ENCODE measurements around the gene MAL. TPM values are rescaled to one million over a fixed set of nuclear protein-coding genes. Genes with fewer than 3 reads are reported as not detected.

The MAL gene
- total and polyA plus RNA-seq, 2 experiments from 2014 or later = 1.4 TPM; not detected in 1

GRCh38 chr2:95047629-95048510 lies 22.4 kb downstream of the MAL start:
- Histone ChIP-seq H2AFZ (no peak overlapping the region), H3K79me2 (no peaks in the 10 kb centered on the region), H3K9me2 (replicated peaks; ENCODE audit: insufficient read depth) (no peaks in the 10 kb centered on the region), H4K20me1 (ENCODE audit: insufficient read depth, poor library complexity, severe bottlenecking) (no peaks in the 10 kb centered on the region), H3K27ac (no peak overlapping the region), H3K36me3 (replicated peaks; ENCODE audit: insufficient read depth, low read depth) (no peaks in the 10 kb centered on the region), H3K4me3 (no peak overlapping the region), H3K27me3 (no peaks in the 10 kb centered on the region), H3K9me3 (ENCODE audit: low read depth) (no peaks in the 10 kb centered on the region), H3K4me2 (no peak overlapping the region), H3K4me1 (ENCODE audit: insufficient read depth) (no peaks in the 10 kb centered on the region)
- no peak for TF ChIP-seq CTCF (IDR thresholded peaks at IDR 0.05; ENCODE audit: poor library complexity)
- no peak for TF ChIP-seq EZH2phosphoT487 (IDR thresholded peaks at IDR 0.05; ENCODE audit: low read depth, severe bottlenecking, unreplicated experiment)
- TF ChIP-seq EZH2 (IDR thresholded peaks at IDR 0.05; ENCODE audit: borderline replicate concordance) = no peak
- WGBS (ENCODE audit: low lambda C conversion rate, missing lambda C conversion rate) = 77% methylated on average over 15 of the region's 17 CpGs
- DNase-seq (ENCODE audit: low spot score) = no peak

- H3K4me1 ChIP-seq (ENCODE audit: insufficient read depth) = no peaks in the 10 kb centered on the region
- H3K4me3 ChIP-seq = no peak overlapping the region
- TF ChIP-seq EZH2 (IDR thresholded peaks at IDR 0.05; ENCODE audit: borderline replicate concordance) (no peak), CTCF (IDR thresholded peaks at IDR 0.05; ENCODE audit: poor library complexity) (no peak), EZH2phosphoT487 (IDR thresholded peaks at IDR 0.05; ENCODE audit: low read depth, severe bottlenecking, unreplicated experiment) (no peak)
- no peak overlapping the region for H2AFZ ChIP-seq
- DNase-seq (ENCODE audit: low spot score) = no peak
- H3K36me3 ChIP-seq (replicated peaks; ENCODE audit: insufficient read depth, low read depth) = no peaks in the 10 kb centered on the region
- 76% methylated on average over 11 of the region's 15 CpGs for WGBS (ENCODE audit: low lambda C conversion rate, missing lambda C conversion rate)
- H3K4me2 ChIP-seq = no peak overlapping the region
- H3K9me3 ChIP-seq (ENCODE audit: low read depth) = no peaks in the 10 kb centered on the region
- no peaks in the 10 kb centered on the region for H3K79me2 ChIP-seq
- no peaks in the 10 kb centered on the region for H3K27me3 ChIP-seq
- no peak overlapping the region for H3K27ac ChIP-seq
- no peaks in the 10 kb centered on the region for H3K9me2 ChIP-seq (replicated peaks; ENCODE audit: insufficient read depth)
- H4K20me1 ChIP-seq (ENCODE audit: insufficient read depth, poor library complexity, severe bottlenecking) = no peaks in the 10 kb centered on the region
Observed at GRCh38 chr2:95048825-95049682, 23.5 kb downstream of the MAL start.

GRCh38 chr2:95049683-95049955 lies 24.1 kb downstream of the MAL start:
- no peak overlapping the region for H2AFZ ChIP-seq
- no peaks in the 10 kb centered on the region for H3K9me3 ChIP-seq (ENCODE audit: low read depth)
- H3K27ac ChIP-seq = no peak overlapping the region
- no peaks in the 10 kb centered on the region for H3K36me3 ChIP-seq (replicated peaks; ENCODE audit: insufficient read depth, low read depth)
- no peak overlapping the region for H3K4me2 ChIP-seq
- no peaks in the 10 kb centered on the region for H3K27me3 ChIP-seq
- no peaks in the 10 kb centered on the region for H3K79me2 ChIP-seq
- 91% methylated on average over 10 of the region's 10 CpGs for WGBS (ENCODE audit: low lambda C conversion rate, missing lambda C conversion rate)
- H4K20me1 ChIP-seq (ENCODE audit: insufficient read depth, poor library complexity, severe bottlenecking) = no peaks in the 10 kb centered on the region
- H3K4me3 ChIP-seq = no peak overlapping the region
- H3K9me2 ChIP-seq (replicated peaks; ENCODE audit: insufficient read depth) = no peaks in the 10 kb centered on the region
- H3K4me1 ChIP-seq (ENCODE audit: insufficient read depth) = no peaks in the 10 kb centered on the region
- no peak for DNase-seq (ENCODE audit: low spot score)
- no peak for TF ChIP-seq EZH2phosphoT487 (IDR thresholded peaks at IDR 0.05; ENCODE audit: low read depth, severe bottlenecking, unreplicated experiment)
- TF ChIP-seq EZH2 (IDR thresholded peaks at IDR 0.05; ENCODE audit: borderline replicate concordance) = no peak
- TF ChIP-seq CTCF (IDR thresholded peaks at IDR 0.05; ENCODE audit: poor library complexity) = no peak

All from hepatocyte (in vitro differentiated cells).